ENCODE results near the gene PRR13.

PRR13 gene

DNA sequence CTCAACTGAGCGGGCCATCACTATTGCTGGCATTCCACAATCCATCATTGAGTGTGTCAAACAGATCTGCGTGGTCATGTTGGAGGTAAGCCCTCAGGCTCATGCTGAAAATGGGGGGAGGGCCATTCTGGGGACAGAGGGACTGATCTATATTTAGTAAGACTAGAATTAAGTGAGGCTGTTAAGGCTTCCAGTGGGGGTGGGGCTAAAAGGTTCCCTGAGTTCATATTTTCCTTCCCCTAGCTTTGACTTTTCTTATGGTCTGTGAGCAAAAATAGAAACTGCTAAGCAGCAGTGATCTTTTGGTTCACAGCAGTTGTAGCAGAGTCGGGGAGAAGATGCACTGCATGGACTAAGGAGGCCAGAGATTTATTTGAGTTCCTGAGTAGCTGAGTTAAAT, 19.5 kb downstream of the PRR13 start:
- TF ChIP-seq SIN3A (IDR thresholded peaks at IDR 0.05; ENCODE audit: borderline replicate concordance, insufficient read depth, low read length) (no peak), FOXP2 (optimal IDR thresholded peaks at IDR 0.05; ENCODE audit: borderline replicate concordance, extremely low read depth, extremely low read length, insufficient read depth) (no peak), POLR2AphosphoS5 (IDR thresholded peaks at IDR 0.05; ENCODE audit: low read depth, low read length) (no peak; the same call in 1 of the 2 replicates), TAF1 (IDR thresholded peaks at IDR 0.05; ENCODE audit: borderline replicate concordance, insufficient read depth, low read length) (no peak)
- TF ChIP-seq, protein P1, sequence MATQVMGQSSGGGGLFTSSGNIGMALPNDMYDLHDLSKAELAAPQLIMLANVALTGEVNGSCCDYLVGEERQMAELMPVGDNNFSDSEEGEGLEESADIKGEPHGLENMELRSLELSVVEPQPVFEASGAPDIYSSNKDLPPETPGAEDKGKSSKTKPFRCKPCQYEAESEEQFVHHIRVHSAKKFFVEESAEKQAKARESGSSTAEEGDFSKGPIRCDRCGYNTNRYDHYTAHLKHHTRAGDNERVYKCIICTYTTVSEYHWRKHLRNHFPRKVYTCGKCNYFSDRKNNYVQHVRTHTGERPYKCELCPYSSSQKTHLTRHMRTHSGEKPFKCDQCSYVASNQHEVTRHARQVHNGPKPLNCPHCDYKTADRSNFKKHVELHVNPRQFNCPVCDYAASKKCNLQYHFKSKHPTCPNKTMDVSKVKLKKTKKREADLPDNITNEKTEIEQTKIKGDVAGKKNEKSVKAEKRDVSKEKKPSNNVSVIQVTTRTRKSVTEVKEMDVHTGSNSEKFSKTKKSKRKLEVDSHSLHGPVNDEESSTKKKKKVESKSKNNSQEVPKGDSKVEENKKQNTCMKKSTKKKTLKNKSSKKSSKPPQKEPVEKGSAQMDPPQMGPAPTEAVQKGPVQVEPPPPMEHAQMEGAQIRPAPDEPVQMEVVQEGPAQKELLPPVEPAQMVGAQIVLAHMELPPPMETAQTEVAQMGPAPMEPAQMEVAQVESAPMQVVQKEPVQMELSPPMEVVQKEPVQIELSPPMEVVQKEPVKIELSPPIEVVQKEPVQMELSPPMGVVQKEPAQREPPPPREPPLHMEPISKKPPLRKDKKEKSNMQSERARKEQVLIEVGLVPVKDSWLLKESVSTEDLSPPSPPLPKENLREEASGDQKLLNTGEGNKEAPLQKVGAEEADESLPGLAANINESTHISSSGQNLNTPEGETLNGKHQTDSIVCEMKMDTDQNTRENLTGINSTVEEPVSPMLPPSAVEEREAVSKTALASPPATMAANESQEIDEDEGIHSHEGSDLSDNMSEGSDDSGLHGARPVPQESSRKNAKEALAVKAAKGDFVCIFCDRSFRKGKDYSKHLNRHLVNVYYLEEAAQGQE (IDR thresholded peaks at IDR 0.05; ENCODE audit: insufficient read depth in 1 of 2, low read depth in 2 of 2, low read length in 2 of 2), result no peak

DNA sequence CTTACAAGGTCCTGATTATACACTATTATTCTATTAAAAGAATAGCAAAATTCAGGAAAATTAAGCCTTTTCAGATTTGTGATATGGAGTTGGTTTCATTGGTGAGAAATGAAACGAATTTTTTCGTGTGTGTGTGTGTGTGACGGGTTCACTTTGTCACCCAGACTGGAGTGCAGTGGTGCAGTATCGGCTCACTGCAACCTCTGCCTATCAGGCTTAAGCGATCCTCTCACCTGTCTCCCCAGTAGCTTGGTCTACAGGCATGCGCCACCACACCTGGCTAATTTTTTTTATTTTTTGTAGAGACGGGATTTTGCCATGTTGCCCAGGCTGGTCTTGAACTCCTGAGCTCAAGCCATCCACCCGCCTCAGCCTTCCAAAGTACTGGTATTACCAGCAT, 20.1 kb downstream of the PRR13 start:
- TF ChIP-seq, protein P1 (IDR thresholded peaks at IDR 0.05; ENCODE audit: insufficient read depth in 1 of 2, low read depth in 2 of 2, low read length in 2 of 2), result no peak

DNA sequence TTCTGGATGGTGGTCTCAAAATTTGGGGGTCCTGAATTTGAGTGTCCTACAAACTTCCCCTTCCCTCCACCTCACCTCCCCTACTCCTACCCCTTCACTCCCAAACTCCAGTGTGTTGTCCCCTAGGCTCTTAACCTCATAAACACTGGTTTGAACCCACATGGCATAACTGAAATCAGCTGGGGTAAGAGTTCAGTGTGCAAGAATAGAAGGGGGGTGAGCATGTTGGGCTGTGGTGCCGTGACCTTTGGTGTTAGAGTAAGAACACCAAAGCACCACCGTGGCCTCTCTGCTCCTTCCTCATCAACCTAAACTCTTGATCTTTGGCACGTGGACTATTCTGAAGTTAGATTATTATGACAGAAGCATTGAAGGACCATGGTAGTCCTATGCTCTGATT, 21.4 kb downstream of the PRR13 start:
- no peak for TF ChIP-seq SIN3A (IDR thresholded peaks at IDR 0.05; ENCODE audit: borderline replicate concordance, insufficient read depth, low read length)
- no peak for TF ChIP-seq POLR2AphosphoS5 (IDR thresholded peaks at IDR 0.05; ENCODE audit: low read depth, low read length)
- no peak for TF ChIP-seq TAF1 (IDR thresholded peaks at IDR 0.05; ENCODE audit: borderline replicate concordance, insufficient read depth, low read length)
- TF ChIP-seq FOXP2 (optimal IDR thresholded peaks at IDR 0.05; ENCODE audit: borderline replicate concordance, extremely low read depth, extremely low read length, insufficient read depth), result no peak
- TF ChIP-seq, protein P1 (IDR thresholded peaks at IDR 0.05; ENCODE audit: insufficient read depth in 1 of 2, low read depth in 2 of 2, low read length in 2 of 2), result no peak

DNA sequence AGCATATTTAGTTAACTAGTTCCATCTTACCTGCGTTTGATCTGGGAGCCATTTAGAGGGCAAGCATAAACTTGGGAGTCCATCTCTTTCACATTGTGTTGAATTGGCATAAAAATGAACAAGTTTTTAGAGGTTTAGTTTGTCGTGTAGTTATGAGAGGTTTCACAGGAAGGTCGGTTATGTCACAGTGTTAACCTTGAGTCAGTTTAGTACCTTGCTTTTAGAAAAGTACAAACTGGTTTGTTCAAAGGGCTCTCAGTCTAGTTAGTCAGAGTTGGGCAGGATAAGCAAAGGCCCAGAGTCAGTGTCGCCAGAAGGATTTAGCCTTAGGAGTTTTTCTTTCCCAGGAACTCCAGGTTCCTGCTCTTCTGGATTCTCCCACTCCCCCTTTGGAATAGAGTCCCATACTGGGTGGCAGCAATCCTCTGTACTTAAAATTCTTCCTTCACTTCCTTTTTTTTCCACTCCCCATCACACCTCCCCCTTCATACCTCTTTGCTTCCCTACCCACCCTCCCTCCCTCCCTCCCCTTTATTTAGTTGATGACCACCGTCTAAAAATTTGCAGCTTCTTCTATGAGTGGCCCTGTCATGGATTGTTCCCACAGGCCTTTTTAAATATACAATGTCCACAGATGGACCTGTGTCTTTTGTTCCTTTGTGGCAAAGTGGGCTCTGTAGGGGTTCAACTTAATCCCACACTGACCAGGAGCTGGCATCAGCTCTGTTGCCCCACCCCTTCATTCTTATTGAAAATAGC, 22.4 kb downstream of the PRR13 start:
- TF ChIP-seq FOXP2 (optimal IDR thresholded peaks at IDR 0.05; ENCODE audit: borderline replicate concordance, extremely low read depth, extremely low read length, insufficient read depth), result no peak
- TF ChIP-seq, protein P1 (IDR thresholded peaks at IDR 0.05; ENCODE audit: insufficient read depth in 1 of 2, low read depth in 2 of 2, low read length in 2 of 2), result no peak
- peak; percentile 3; the same call in 1 of the 2 replicates for TF ChIP-seq POLR2AphosphoS5 (IDR thresholded peaks at IDR 0.05; ENCODE audit: low read depth, low read length)
